Esophagus squamous epithelium (tissue), 5 donors: ENCODE data around the gene KSR1. TPM values are rescaled to one million over a fixed set of nuclear protein-coding genes. Genes with fewer than 3 reads are reported as not detected.

Experiments used
- DNase-seq: peaks from one replicate; lab custom pipeline; 2025; lab: John Stamatoyannopoulos, UW
- H3K27ac ChIP-seq, 4 donors: fragments of 200-600 bp; sonication (generic); one replicate each; pipeline ENCODE4 v1.5.1; 2016 to 2019; ENCODE audit warnings: mild to moderate bottlenecking in 1 of 4
- H3K27me3 ChIP-seq, 4 donors: fragments of 200-600 bp; sonication (generic); 1 replicate in 3 of 4; 2 replicates in 1 of 4; pipeline versions ENCODE4 v1.5.1 to v1.6.0; 2017 to 2021; ENCODE audit warnings: antibody characterized with exemption in 1 of 4
- H3K36me3 ChIP-seq, 3 donors: fragments of 200-600 bp; sonication (generic); one replicate each; pipeline ENCODE4 v1.5.1; 2016 to 2019
- H3K4me1 ChIP-seq, 3 donors: fragments of 200-600 bp; sonication (generic); one replicate each; pipeline ENCODE4 v1.5.1; 2017 to 2019
- H3K4me3 ChIP-seq, 4 donors: fragments of 200-600 bp; sonication (generic); 1 replicate in 3 of 4; 2 replicates in 1 of 4; pipeline ENCODE4 v1.5.1; 2016 to 2019; ENCODE audit warnings: mild to moderate bottlenecking in 2 of 4, moderate library complexity in 1 of 4
- H3K9me3 ChIP-seq, 3 donors: fragments of 200-600 bp; sonication (generic); one replicate each; pipeline ENCODE4 v1.5.1; 2016 to 2019
- CTCF ChIP-seq, 6 experiments: fragments of 450-650 bp in 4 of 6; fragments of 200-600 bp in 2 of 6; sonication (generic) in 2 of 6; IDR thresholded peaks; one replicate each; pipeline ENCODE4 v1.5.1; 2016 to 2019; ENCODE audit warnings: antibody characterized with exemption in 6 of 6, mild to moderate bottlenecking in 4 of 6, moderate library complexity in 4 of 6
- POLR2A ChIP-seq, 4 donors: fragments of 450-650 bp; IDR thresholded peaks; one replicate each; pipeline ENCODE4 v1.6.1; 2017; ENCODE audit warnings: antibody characterized with exemption in 4 of 4, mild to moderate bottlenecking in 4 of 4, moderate library complexity in 3 of 4
- WGBS, 2 donors: methylation state at CpG; one replicate each; pipeline ENCODE4 v1.1.5; 2018; 5-methylcytosine and 5-hydroxymethylcytosine counted together
- intact Hi-C: fragments of 100-400 bp; cut with DNase I; formaldehyde crosslinking; loops from one replicate; pipeline ENCODE4 v1.15.0; 2022
- total RNA-seq, 4 donors: library from RNA; depleted of rRNA; stranded (reverse); fragments of >200 nt; gene quantifications; one replicate each; pipeline ENCODE4 v1.1.0, GENCODE V29; 2016
- donor health status: DM: yes; HTN: yes; CAD: no.

Gene KSR1
- total RNA-seq, 4 donors from 2014 or later: 22.3 to 32.4 (median 31.0) TPM

DNA sequence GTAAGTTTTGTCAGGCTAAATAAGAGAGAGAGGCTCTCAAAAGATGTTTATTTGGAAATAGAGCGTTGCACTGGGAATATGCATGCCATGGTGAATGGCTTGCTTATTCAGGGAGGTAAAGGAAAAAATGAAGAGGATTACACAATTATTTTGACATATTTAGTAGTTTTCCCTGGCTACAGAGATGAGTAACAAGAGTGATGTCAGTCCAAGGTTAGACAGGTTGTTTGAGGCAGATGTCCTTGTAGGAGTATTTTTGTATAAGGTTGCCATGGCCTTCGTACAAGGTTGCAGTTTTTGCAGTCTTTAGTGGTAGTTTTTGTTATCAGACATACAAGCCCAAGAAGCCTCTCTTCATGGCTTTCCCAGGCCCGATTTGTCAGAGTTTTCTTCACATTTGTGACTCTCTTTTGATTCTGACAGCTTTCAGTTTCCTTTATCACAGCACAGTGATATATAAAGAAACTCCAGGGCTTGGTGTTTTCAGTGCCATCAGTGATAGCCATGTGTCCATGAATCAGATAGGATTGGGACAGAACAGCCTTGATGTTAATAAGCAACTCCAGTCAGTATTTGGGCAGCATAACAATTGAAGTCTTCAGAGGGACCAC is 156.0 kb downstream of the KSR1 start:
- Histone ChIP-seq H3K4me1 (no peaks in the 10 kb centered on the region), H3K9me3 (no peaks in the 10 kb centered on the region), H3K27ac (no peak overlapping the region), H3K36me3 (peaks cover 3 to 100% (median 32%) of the 10 kb centered on the region in 3 donors), H3K4me3 (no peak overlapping the region), H3K27me3 (no peaks in the 10 kb centered on the region)
- TF ChIP-seq CTCF (IDR thresholded peaks at IDR 0.05): no peak
- TF ChIP-seq POLR2A (IDR thresholded peaks at IDR 0.05): no peak
- intact Hi-C loops: no loop called here
- DNase-seq: no peak
- 64 to 88% methylated on average over 3 of the region's 3 CpGs for WGBS, 2 donors

DNA sequence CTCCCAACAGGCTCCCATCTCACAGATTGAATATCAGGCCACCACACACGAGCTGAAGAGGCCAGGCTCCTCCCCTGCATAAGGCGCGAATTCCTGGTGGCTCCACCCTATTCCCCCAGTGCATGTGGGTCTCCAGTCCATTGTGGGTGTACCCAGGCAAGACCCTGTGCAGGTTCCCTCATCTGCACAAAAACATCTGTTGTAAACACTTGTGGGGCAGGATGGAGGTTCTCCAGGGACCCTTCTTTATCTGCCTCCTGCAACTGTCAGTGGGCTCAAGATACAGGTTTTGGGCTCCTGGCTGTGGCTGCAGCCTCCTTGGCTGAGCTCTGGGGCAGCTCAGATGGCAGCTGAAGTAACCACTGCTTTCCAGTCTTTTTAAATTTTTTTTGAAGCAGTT is 157.2 kb downstream of the KSR1 start:
- TF ChIP-seq POLR2A (IDR thresholded peaks at IDR 0.05): no peak
- TF ChIP-seq CTCF (IDR thresholded peaks at IDR 0.05): no peak
- no peak overlapping the region for H3K4me3 ChIP-seq
- no peak overlapping the region for H3K27ac ChIP-seq
- no peak for DNase-seq
- intact Hi-C loops: no loop called here
- H3K27me3 ChIP-seq: no peaks in the 10 kb centered on the region
- 64 to 100% methylated on average over 3 of the region's 3 CpGs for WGBS, 2 donors
- H3K36me3 ChIP-seq: peaks cover 6 to 100% (median 43%) of the 10 kb centered on the region in 3 donors
- H3K9me3 ChIP-seq: no peaks in the 10 kb centered on the region
- H3K4me1 ChIP-seq: no peaks in the 10 kb centered on the region

- intact Hi-C loops: no loop called here
- TF ChIP-seq POLR2A (IDR thresholded peaks at IDR 0.05) (no peak), CTCF (IDR thresholded peaks at IDR 0.05) (no peak)
- 89 to 100% methylated on average over 1 of the region's 1 CpG for WGBS, 2 donors
- Histone ChIP-seq H3K4me3 (no peak overlapping the region), H3K9me3 (no peaks in the 10 kb centered on the region), H3K27ac (no peak overlapping the region), H3K36me3 (peaks cover 6 to 100% (median 42%) of the 10 kb centered on the region in 3 donors), H3K27me3 (no peaks in the 10 kb centered on the region), H3K4me1 (no peaks in the 10 kb centered on the region)
- DNase-seq: no peak
Measured at GRCh38 chr17:27615121-27615520, 158.9 kb downstream of the KSR1 start.

GRCh38 chr17:27616414-27616813 is 160.2 kb downstream of the KSR1 start:
- WGBS, 2 donors: 83 to 93% methylated on average over 3 to 4 of the region's 4 CpGs
- peaks cover 6 to 100% (median 45%) of the 10 kb centered on the region in 3 donors for H3K36me3 ChIP-seq

More at GRCh38 chr17:27616414-27616813, 160.2 kb downstream of the KSR1 start:
- no peak overlapping the region for H3K27ac ChIP-seq
- no peaks in the 10 kb centered on the region for H3K9me3 ChIP-seq
- TF ChIP-seq CTCF (IDR thresholded peaks at IDR 0.05): no peak
- TF ChIP-seq POLR2A (IDR thresholded peaks at IDR 0.05): no peak
- intact Hi-C loops: no loop called here
- no peaks in the 10 kb centered on the region for H3K27me3 ChIP-seq
- no peak overlapping the region for H3K4me3 ChIP-seq
- H3K4me1 ChIP-seq: peaks cover 0 to under 1% (median 0%) of the 10 kb centered on the region in 3 donors
- DNase-seq: no peak
